ENCODE results near the gene SPPL3.

- TF ChIP-seq CSDC2 (CRISPR knock-in tag; IDR thresholded peaks at IDR 0.05) (no peak), ZFP3 (CRISPR knock-in tag; IDR thresholded peaks at IDR 0.05) (no peak), PPARA (CRISPR knock-in tag; IDR thresholded peaks at IDR 0.05; ENCODE audit: borderline replicate concordance) (no peak), ZNF565 (CRISPR knock-in tag; conservative IDR thresholded peaks at IDR 0.05; ENCODE audit: low read depth) (no peak)
Measured at GRCh38 chr12:120722784-120723183, 181.4 kb downstream of the SPPL3 start.

Data from SK-N-SH treated with all-trans-retinoic acid at 6 μM for 48 hours (cell line).